Measurements from ENCODE around the gene SLC9A3. TPM values are rescaled to one million over a fixed set of nuclear protein-coding genes. Genes with fewer than 3 reads are reported as not detected.

The SLC9A3 gene
- total RNA-seq, 1 donor from 2014 or later: 3.9 TPM

DNA sequence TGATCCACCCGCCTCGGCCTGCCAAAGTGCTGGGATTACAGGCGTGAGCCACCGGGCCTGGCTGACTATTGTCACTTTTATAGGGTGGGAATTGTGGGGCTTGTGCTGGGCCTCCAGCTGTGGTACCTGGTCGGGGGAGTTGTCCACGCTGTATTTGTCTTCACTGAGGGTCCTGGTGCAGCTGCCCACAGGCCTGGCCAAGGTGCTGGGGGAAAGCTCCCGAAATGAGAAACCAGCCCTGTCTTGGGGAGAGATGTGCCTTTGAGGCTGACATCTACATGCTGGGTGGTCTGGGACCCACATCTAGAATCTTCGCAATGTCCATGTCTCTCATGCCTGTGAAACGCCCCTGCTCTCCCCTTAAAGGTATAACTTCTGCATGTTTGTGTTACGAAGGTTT is 78.7 kb downstream of the SLC9A3 start:
- no peak overlapping the region for H3K27ac ChIP-seq
- intact Hi-C loops (cut with DNase I): loop anchor here (5.0 kb wide), 1 partner anchor 417 kb away; no protein-coding TSS in a partner anchor
- no peak overlapping the region for H3K4me3 ChIP-seq
- TF ChIP-seq POLR2AphosphoS5 (IDR thresholded peaks at IDR 0.05; ENCODE audit: insufficient read depth in 1 of 2, low read depth in 1 of 2) (no peak), POLR2A (IDR thresholded peaks at IDR 0.05) (no peak)
- TF ChIP-seq, protein P1, sequence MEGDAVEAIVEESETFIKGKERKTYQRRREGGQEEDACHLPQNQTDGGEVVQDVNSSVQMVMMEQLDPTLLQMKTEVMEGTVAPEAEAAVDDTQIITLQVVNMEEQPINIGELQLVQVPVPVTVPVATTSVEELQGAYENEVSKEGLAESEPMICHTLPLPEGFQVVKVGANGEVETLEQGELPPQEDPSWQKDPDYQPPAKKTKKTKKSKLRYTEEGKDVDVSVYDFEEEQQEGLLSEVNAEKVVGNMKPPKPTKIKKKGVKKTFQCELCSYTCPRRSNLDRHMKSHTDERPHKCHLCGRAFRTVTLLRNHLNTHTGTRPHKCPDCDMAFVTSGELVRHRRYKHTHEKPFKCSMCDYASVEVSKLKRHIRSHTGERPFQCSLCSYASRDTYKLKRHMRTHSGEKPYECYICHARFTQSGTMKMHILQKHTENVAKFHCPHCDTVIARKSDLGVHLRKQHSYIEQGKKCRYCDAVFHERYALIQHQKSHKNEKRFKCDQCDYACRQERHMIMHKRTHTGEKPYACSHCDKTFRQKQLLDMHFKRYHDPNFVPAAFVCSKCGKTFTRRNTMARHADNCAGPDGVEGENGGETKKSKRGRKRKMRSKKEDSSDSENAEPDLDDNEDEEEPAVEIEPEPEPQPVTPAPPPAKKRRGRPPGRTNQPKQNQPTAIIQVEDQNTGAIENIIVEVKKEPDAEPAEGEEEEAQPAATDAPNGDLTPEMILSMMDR (IDR thresholded peaks at IDR 0.05): no peak
- peaks cover 0 to 42% of the 10 kb centered on the region in 2 donors for H3K36me3 ChIP-seq
- DNase-seq (ENCODE audit: extremely low spot score in 2 of 2): no peak
- peaks cover 26% of the 10 kb centered on the region for H3K4me1 ChIP-seq
- H3K27me3 ChIP-seq: no peaks in the 10 kb centered on the region
- H3K9me3 ChIP-seq: no peaks in the 10 kb centered on the region

DNA sequence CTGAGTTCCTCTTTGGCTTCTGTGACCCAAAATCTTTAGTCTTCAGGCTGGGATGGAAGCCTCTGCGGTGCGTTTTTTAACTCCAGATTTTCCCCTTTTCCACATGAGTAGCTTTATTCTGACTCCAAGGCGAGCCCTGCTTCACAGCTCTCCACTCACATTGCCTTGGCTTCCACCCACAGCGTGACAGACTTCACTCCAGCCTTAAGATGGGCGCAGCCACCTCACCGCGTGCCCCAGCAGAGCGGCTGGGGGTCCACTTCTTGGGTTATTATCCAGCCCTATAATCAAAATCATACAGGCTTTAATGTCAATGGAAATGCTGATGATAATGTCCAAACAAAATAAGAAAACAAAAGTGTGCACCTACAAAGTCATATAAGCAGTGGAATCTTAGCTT is 80.0 kb downstream of the SLC9A3 start:
- Histone ChIP-seq H3K27me3 (no peaks in the 10 kb centered on the region), H3K9me3 (no peaks in the 10 kb centered on the region), H3K27ac (no peak overlapping the region), H3K4me3 (peak overlapping the region in 1 of 2 donors; percentile 96), H3K4me1 (peaks cover 26% of the 10 kb centered on the region), H3K36me3 (peaks cover 0 to 29% of the 10 kb centered on the region in 2 donors)
- intact Hi-C loops (cut with DNase I): no loop called here
- DNase-seq (ENCODE audit: extremely low spot score in 2 of 2): no peak
- TF ChIP-seq POLR2AphosphoS5 (IDR thresholded peaks at IDR 0.05; ENCODE audit: insufficient read depth in 1 of 2, low read depth in 1 of 2): no peak
- TF ChIP-seq, protein P1 (IDR thresholded peaks at IDR 0.05): no peak
- TF ChIP-seq POLR2A (IDR thresholded peaks at IDR 0.05): no peak

DNA sequence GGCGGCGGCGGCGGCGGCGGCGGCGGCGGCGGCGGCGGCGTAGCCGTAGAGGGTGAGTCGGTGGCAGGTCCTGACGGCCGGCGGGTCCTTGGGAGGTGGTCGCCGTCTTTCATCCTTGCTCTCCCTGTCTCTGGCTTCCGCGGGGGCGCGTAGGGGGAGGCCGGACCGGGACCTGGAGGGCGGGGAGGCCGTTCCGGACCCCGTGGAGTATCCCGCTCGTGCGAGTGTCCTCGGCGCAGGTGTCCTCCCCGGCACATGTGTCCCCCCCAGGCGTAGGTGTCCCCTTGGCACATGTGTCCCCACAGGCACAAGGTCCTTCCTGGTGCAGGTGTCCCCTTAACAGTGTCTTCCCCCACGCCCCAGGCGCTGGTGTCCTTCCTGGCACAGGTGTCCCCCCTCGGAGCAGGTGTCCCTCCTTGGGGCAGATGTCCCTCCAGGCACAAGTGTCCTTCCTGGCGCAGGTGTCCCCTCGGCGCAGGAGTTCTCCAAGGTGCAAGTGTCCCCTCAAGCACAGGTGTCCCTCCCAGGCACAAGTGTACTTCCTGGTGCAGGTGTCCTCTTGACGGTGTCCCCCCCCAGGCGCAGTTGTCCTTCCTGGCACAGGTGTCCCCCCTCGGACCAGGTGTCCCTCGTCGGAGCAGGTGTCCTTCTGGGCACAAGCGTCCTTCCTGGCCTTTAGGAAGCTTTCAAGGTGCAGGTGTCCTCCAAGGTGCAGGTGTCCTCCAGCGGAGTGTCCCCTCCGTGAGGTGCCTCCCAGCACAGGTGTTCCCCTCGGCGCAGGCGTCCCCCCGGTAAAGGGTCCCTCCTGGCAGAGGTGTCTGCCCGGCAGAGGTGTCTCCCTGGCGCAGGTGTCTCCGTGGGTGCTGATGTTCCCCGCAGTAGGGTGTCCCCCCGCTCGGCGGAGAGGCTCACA is 80.8 kb downstream of the SLC9A3 start:
- Histone ChIP-seq H3K4me1 (peaks cover 26% of the 10 kb centered on the region), H3K36me3 (peaks cover 0 to 21% of the 10 kb centered on the region in 2 donors), H3K27me3 (no peaks in the 10 kb centered on the region), H3K4me3 (peak overlapping the region; percentile 80 to 96), H3K27ac (peak overlapping the region; percentile 84), H3K9me3 (no peaks in the 10 kb centered on the region)
- TF ChIP-seq POLR2A (IDR thresholded peaks at IDR 0.05) (no peak), POLR2AphosphoS5 (IDR thresholded peaks at IDR 0.05; ENCODE audit: insufficient read depth in 1 of 2, low read depth in 1 of 2) (no peak)
- TF ChIP-seq, protein P1 (IDR thresholded peaks at IDR 0.05): no peak
- intact Hi-C loops (cut with DNase I): no loop called here
- no peak for DNase-seq (ENCODE audit: extremely low spot score in 2 of 2)

DNA sequence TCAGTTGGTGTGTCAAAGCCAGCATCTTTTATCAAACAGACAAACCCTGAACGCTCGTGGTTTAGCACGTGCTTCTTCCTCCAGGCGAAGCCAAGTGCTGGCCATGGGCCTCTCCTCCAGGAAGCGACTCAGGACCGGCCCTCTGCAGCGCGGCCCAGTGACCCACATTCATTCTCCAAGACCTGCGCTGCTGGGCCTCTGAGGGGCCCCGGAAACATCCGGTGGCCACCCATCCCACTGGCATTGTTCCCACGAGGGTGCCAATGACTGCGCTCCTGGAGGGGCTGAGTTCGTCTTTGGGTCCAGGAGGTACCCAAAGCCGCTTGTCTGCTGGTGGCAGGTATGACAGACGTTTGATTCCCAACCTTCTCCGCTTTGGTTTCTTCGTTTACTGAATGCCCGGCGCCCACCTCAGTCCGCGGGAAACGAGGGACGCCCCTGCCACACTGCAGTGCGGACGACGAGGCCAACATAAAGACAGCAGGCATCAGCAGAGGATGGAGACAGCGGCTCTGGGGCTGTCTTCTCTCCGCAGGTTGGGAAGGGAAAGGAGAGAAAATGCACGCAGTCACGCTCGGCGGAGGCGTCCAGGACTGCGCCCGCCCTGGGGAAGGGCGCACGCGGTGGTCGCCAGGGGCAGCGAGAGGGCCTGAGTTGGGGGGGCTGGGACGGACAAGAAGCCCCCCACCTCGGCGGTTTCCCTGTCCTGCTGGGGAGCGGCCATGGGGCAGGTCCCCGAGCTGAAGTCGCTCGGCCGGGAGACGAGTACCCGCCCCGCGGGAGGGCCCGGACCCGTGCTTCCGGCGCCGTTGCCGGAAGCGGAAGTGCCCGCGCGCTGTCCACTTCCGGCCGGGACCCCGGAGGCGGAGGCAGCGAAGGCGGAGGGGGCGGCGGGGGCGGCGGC is 81.7 kb downstream of the SLC9A3 start, which contains the start of gene EXOC3:
TSS of gene EXOC3 (plus strand) at position 842 of the 904 bp plus-strand sequence. CDS start 3,030 bp downstream, outside the sequence.
- peaks cover 0 to 12% of the 10 kb centered on the region in 2 donors for H3K36me3 ChIP-seq
- DNase-seq (ENCODE audit: extremely low spot score in 2 of 2): no peak
- H3K9me3 ChIP-seq: no peaks in the 10 kb centered on the region
- TF ChIP-seq POLR2A (IDR thresholded peaks at IDR 0.05) (peak in 1 of 2 donors; percentile 31), POLR2AphosphoS5 (IDR thresholded peaks at IDR 0.05; ENCODE audit: insufficient read depth in 1 of 2, low read depth in 1 of 2) (peak in 1 of 2 donors; percentile 83)
- TF ChIP-seq, protein P1 (IDR thresholded peaks at IDR 0.05): no peak
- peaks cover 26% of the 10 kb centered on the region for H3K4me1 ChIP-seq
- peak within 1 kb of the TSS; percentile 84 for H3K27ac ChIP-seq
- H3K4me3 ChIP-seq: peak within 1 kb of the TSS; percentile 80 to 96
- no peaks in the 10 kb centered on the region for H3K27me3 ChIP-seq
- intact Hi-C loops (cut with DNase I): no loop called here
